OCI-LY1 (cell line): ENCODE data around the gene SLC19A1.
"Not testable (repeated sequence)": the region's sequence is repeated elsewhere in the genome, so short reads cannot be mapped to it uniquely, and the experiment has no call there.

Experiments
- H2AFZ ChIP-seq: fragments of 200-600 bp; sonication (generic), shearing (Covaris generic); 2 replicates; pipeline ENCODE4 v1.6.0; 2014; ENCODE audit warnings: antibody characterized with exemption, mild to moderate bottlenecking, low read length
- H3F3A ChIP-seq: fragments of 200-600 bp; sonication (generic), shearing (Covaris generic); 2 replicates; pipeline ENCODE4 v1.6.0; 2014; ENCODE audit warnings: mild to moderate bottlenecking, antibody characterized with exemption, low read length, moderate library complexity; ENCODE audit not compliant: insufficient read depth
- H3K27ac ChIP-seq: fragments of 200-600 bp; sonication (generic); 2 replicates; pipeline ENCODE4 v1.5.1; 2014; ENCODE audit warnings: low read length, mixed run types, mild to moderate bottlenecking, low read depth; ENCODE audit not compliant: poor library complexity, severe bottlenecking
- H3K27me3 ChIP-seq: fragments of 200-600 bp; sonication (generic); 2 replicates; pipeline ENCODE4 v1.6.0; 2014; ENCODE audit warnings: antibody characterized with exemption, mild to moderate bottlenecking, low read length, moderate library complexity; ENCODE audit not compliant: insufficient read depth
- H3K36me3 ChIP-seq: fragments of 200-600 bp; sonication (generic); 2 replicates; pipeline ENCODE4 v1.6.1; 2014; ENCODE audit warnings: mild to moderate bottlenecking, antibody characterized with exemption, low read length, moderate library complexity, mixed read lengths; ENCODE audit not compliant: insufficient read depth
- H3K4me1 ChIP-seq: fragments of 200-600 bp; sonication (generic); 2 replicates; pipeline ENCODE4 v1.5.1; 2014; ENCODE audit warnings: mild to moderate bottlenecking, low read length, moderate library complexity; ENCODE audit not compliant: insufficient read depth, severe bottlenecking
- H3K4me2 ChIP-seq: fragments of 200-600 bp; sonication (generic), shearing (Covaris generic); 2 replicates; pipeline ENCODE4 v1.6.1; 2014; ENCODE audit warnings: low read length
- H3K4me3 ChIP-seq: fragments of 200-600 bp; sonication (generic); 2 replicates; pipeline ENCODE4 v1.5.1; 2014; ENCODE audit warnings: low read length, low read depth, mild to moderate bottlenecking, mixed read lengths; ENCODE audit not compliant: poor library complexity, severe bottlenecking
- H3K79me2 ChIP-seq: fragments of 200-600 bp; shearing (Covaris generic); 2 replicates; pipeline ENCODE4 v1.6.1; 2016; ENCODE audit warnings: mixed run types, low read length, mixed read lengths; ENCODE audit not compliant: insufficient read depth
- H3K9ac ChIP-seq: fragments of 200-600 bp; sonication (generic), shearing (Covaris generic); 2 replicates; pipeline ENCODE4 v1.6.1; 2014; ENCODE audit warnings: mild to moderate bottlenecking, low read length, mixed read lengths
- H3K9me2 ChIP-seq: fragments of 200-600 bp; sonication (generic), shearing (Covaris generic); 2 replicates; pipeline ENCODE4 v1.6.1; 2014; ENCODE audit warnings: low read depth, mild to moderate bottlenecking, low read length, mixed read lengths
- H3K9me3 ChIP-seq: fragments of 200-600 bp; shearing (Covaris generic); 2 replicates; pipeline ENCODE4 v1.6.1; 2014; ENCODE audit warnings: low read length, mixed read lengths
- H4K20me1 ChIP-seq: fragments of 200-600 bp; sonication (generic), shearing (Covaris generic); 2 replicates; pipeline ENCODE4 v1.6.0; 2016; ENCODE audit warnings: mild to moderate bottlenecking, low read length; ENCODE audit not compliant: insufficient read depth
- CTCF ChIP-seq: fragments of 200-600 bp; sonication (generic), shearing (Covaris generic); IDR thresholded peaks from 2 replicates; pipeline ENCODE4 v1.5.1; 2017; ENCODE audit warnings: mild to moderate bottlenecking, antibody characterized with exemption, low read length, moderate library complexity, mixed read lengths
- EZH2 ChIP-seq: fragments of 200-600 bp; sonication (generic), shearing (Covaris generic); IDR thresholded peaks from 2 replicates; pipeline ENCODE4 v1.8.0; 2017; ENCODE audit warnings: borderline replicate concordance, mixed run types, mild to moderate bottlenecking, antibody characterized with exemption, low read length, moderate library complexity, mixed read lengths

Gene SLC19A1

GRCh38 chr21:45562965-45563364, 20.7 kb upstream of the SLC19A1 start:
- H3F3A ChIP-seq = no peaks in the 10 kb centered on the region
- no peak overlapping the region for H3K27ac ChIP-seq
- H3K4me2 ChIP-seq = no peak overlapping the region
- H3K79me2 ChIP-seq = no peaks in the 10 kb centered on the region
- no peak overlapping the region for H2AFZ ChIP-seq
- no peaks in the 10 kb centered on the region for H3K36me3 ChIP-seq
- no peaks in the 10 kb centered on the region for H4K20me1 ChIP-seq
- no peak overlapping the region for H3K4me3 ChIP-seq
- no peaks in the 10 kb centered on the region for H3K27me3 ChIP-seq
- H3K9me3 ChIP-seq = peaks cover 3% of the 10 kb centered on the region; the same call in 1 of the 2 replicates
- H3K9ac ChIP-seq = no peak overlapping the region
- no peaks in the 10 kb centered on the region for H3K9me2 ChIP-seq
- no peaks in the 10 kb centered on the region for H3K4me1 ChIP-seq
- TF ChIP-seq CTCF = no peak
- no peak for TF ChIP-seq EZH2

- Histone ChIP-seq H3F3A (no peaks in the 10 kb centered on the region), H3K9me3 (peaks cover 3% of the 10 kb centered on the region; the same call in 1 of the 2 replicates), H3K9me2 (no peaks in the 10 kb centered on the region), H3K9ac (no peak overlapping the region), H3K4me3 (no peak overlapping the region), H2AFZ (no peak overlapping the region), H3K4me2 (no peak overlapping the region), H3K27ac (no peak overlapping the region), H3K4me1 (no peaks in the 10 kb centered on the region), H3K36me3 (no peaks in the 10 kb centered on the region), H3K27me3 (no peaks in the 10 kb centered on the region), H3K79me2 (no peaks in the 10 kb centered on the region), H4K20me1 (no peaks in the 10 kb centered on the region)
- no peak for TF ChIP-seq EZH2
Measured at GRCh38 chr21:45562402-45562801, 20.2 kb upstream of the SLC19A1 start.

GRCh38 chr21:45561241-45561640, 19.0 kb upstream of the SLC19A1 start:
- not testable (repeated sequence) for H3K9me2 ChIP-seq, H3K36me3 ChIP-seq, H3K27me3 ChIP-seq, H3F3A ChIP-seq, H2AFZ ChIP-seq, H3K79me2 ChIP-seq, H4K20me1 ChIP-seq, H3K4me2 ChIP-seq, H3K9ac ChIP-seq, H3K4me1 ChIP-seq, H3K9me3 ChIP-seq, H3K4me3 ChIP-seq, H3K27ac ChIP-seq

GRCh38 chr21:45560106-45561021, 18.1 kb upstream of the SLC19A1 start:
- no peaks in the 10 kb centered on the region for H4K20me1 ChIP-seq
- H3K36me3 ChIP-seq = no peaks in the 10 kb centered on the region
- H2AFZ ChIP-seq = no peak overlapping the region
- H3K4me1 ChIP-seq = no peaks in the 10 kb centered on the region
- H3K4me2 ChIP-seq = no peak overlapping the region
- no peak overlapping the region for H3K4me3 ChIP-seq
- no peaks in the 10 kb centered on the region for H3K79me2 ChIP-seq
- H3K27me3 ChIP-seq = no peaks in the 10 kb centered on the region
- no peak for TF ChIP-seq CTCF
- TF ChIP-seq EZH2 = no peak
- no peaks in the 10 kb centered on the region for H3K9me2 ChIP-seq
- no peaks in the 10 kb centered on the region for H3F3A ChIP-seq
- peaks cover 3% of the 10 kb centered on the region; the same call in 1 of the 2 replicates for H3K9me3 ChIP-seq
- no peak overlapping the region for H3K9ac ChIP-seq
- no peak overlapping the region for H3K27ac ChIP-seq
